ENCODE results near the gene VWA3A. TPM values are rescaled to one million over a fixed set of nuclear protein-coding genes. Genes with fewer than 3 reads are reported as not detected.

VWA3A gene
- total RNA-seq, 4 donors from 2014 or later: 0.21 to 1.2 (median 0.26) TPM; not detected in 1

DNA sequence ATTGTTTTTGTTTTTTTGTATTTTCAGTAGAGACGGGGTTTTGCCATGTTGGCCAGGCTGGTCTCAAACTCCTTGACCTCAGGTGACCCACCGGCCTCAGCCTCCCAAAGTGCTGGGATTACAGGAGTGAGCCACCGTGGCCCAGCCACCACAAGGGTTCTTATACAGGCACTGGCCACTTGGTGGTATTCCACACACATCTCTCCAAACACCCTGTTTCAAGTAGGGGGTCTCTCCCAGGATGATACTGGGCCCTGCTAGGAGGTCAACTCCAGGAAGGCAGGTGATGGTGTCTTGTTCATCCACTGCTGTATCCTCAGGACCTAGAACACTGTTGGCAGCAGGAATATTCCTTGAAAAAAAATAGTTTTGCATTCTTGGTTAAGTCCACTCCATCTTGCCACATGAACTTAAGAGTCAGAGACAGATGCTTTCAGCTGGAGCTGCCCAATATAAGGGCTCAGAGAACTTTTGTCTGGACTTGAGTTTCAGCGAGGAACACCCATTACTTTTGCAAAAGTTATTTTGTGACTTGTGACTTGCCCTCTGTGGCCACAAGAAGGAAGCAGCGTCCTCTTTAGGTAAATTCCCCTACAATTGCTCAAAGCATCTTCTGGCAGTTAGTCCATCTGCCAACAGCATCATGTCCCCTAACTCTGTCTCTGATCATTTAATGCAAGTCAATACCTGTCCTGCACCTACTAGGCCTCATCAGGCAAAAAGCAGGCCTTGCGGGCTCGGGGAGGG is 106.4 kb downstream of the VWA3A start:
- 54% methylated on average over 7 of the region's 7 CpGs for WGBS
- no peaks in the 10 kb centered on the region for H3K9me3 ChIP-seq
- no peak overlapping the region for H3K4me3 ChIP-seq
- peaks cover 41% of the 10 kb centered on the region for H3K4me1 ChIP-seq
- DNase-seq (ENCODE audit: low spot score in 2 of 2): no peak
- H3K36me3 ChIP-seq: no peaks in the 10 kb centered on the region
- no peak for TF ChIP-seq EP300 (IDR thresholded peaks at IDR 0.05)
- H3K27me3 ChIP-seq: no peaks in the 10 kb centered on the region
- peak overlapping the region; percentile 84 for H3K27ac ChIP-seq

DNA sequence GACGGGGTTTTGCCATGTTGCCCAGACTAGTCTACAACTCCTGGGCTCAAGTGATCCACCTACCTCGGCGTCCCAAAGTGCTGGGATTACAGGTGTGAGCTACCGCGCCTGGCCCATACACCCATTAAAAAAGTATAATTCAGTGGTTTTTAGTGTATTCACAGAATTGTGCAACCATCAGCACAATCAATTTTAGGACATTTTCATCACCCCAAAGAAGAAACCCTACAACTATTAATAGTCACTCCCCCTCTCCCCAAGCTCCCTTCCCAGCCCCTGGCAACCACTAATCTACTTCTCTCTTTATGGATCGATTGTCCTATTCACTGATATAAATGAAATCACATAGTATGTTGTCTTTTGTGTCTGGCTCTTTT is 109.9 kb downstream of the VWA3A start:
- Histone ChIP-seq H3K4me1 (peaks cover 40% of the 10 kb centered on the region), H3K36me3 (no peaks in the 10 kb centered on the region), H3K27ac (no peak overlapping the region), H3K9me3 (no peaks in the 10 kb centered on the region), H3K27me3 (no peaks in the 10 kb centered on the region), H3K4me3 (no peak overlapping the region)
- TF ChIP-seq POLR2A (IDR thresholded peaks at IDR 0.05): no peak
- no peak for TF ChIP-seq POLR2AphosphoS5 (IDR thresholded peaks at IDR 0.05)
- TF ChIP-seq, protein P1, sequence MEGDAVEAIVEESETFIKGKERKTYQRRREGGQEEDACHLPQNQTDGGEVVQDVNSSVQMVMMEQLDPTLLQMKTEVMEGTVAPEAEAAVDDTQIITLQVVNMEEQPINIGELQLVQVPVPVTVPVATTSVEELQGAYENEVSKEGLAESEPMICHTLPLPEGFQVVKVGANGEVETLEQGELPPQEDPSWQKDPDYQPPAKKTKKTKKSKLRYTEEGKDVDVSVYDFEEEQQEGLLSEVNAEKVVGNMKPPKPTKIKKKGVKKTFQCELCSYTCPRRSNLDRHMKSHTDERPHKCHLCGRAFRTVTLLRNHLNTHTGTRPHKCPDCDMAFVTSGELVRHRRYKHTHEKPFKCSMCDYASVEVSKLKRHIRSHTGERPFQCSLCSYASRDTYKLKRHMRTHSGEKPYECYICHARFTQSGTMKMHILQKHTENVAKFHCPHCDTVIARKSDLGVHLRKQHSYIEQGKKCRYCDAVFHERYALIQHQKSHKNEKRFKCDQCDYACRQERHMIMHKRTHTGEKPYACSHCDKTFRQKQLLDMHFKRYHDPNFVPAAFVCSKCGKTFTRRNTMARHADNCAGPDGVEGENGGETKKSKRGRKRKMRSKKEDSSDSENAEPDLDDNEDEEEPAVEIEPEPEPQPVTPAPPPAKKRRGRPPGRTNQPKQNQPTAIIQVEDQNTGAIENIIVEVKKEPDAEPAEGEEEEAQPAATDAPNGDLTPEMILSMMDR (IDR thresholded peaks at IDR 0.05): no peak
- TF ChIP-seq EP300 (IDR thresholded peaks at IDR 0.05): no peak
- 84% methylated on average over 6 of the region's 6 CpGs for WGBS
- DNase-seq (ENCODE audit: low spot score in 2 of 2): no peak

DNA sequence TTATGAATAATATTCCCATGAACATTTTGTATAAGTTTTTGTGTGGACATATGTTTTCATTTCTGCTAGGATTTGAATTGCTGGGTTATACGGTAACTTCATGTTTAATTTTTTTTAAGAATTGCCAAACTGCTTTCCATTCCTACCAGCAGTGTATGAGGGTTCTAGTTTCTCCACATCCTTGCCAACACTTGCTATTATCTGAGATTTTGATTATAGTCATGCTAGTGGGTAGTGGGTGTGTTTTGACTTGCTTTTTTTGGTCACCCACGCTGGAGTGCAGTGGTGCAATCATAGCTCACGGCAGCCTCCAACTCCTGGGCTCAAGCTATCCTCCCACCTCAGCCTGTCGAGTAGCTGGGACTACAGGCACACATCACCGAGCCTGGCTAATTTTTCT is 110.8 kb downstream of the VWA3A start:
- no peak overlapping the region for H3K4me3 ChIP-seq
- no peak for TF ChIP-seq EP300 (IDR thresholded peaks at IDR 0.05)
- TF ChIP-seq POLR2AphosphoS5 (IDR thresholded peaks at IDR 0.05): no peak
- TF ChIP-seq, protein P1 (IDR thresholded peaks at IDR 0.05): no peak
- TF ChIP-seq POLR2A (IDR thresholded peaks at IDR 0.05): no peak
- H3K4me1 ChIP-seq: peaks cover 49% of the 10 kb centered on the region
- H3K27ac ChIP-seq: no peak overlapping the region
- no peaks in the 10 kb centered on the region for H3K36me3 ChIP-seq
- no peaks in the 10 kb centered on the region for H3K9me3 ChIP-seq
- H3K27me3 ChIP-seq: no peaks in the 10 kb centered on the region
- 86% methylated on average over 5 of the region's 5 CpGs for WGBS
- no peak for DNase-seq (ENCODE audit: low spot score in 2 of 2)

DNA sequence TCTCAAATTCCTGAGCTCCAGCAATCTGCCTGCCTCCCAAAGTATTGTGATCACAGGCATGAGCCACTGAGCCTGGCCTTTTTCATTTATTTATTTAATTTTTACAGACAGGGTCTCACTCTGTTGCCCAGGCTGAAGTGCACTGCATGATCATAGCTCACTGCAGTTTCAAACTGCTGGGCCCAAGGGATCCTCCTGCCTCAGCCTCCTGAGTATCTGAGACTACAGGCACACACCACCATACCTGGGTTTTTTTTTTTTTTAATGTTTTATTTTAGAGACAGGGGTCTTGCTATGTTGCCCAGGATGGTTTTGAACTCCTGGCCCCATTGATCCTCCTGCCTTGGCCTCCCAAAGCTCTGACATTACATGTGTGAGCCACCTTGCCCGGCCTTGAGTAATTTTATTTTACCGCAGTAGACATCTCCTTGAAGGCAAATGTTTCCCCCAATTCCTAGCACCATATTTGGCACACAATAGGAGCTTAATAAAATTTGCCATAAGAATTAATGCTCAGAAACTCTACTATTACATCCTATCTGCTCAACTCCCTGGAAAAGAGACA is 111.8 kb downstream of the VWA3A start:
- H3K36me3 ChIP-seq: no peaks in the 10 kb centered on the region
- DNase-seq (ENCODE audit: low spot score in 2 of 2): no peak
- no peaks in the 10 kb centered on the region for H3K9me3 ChIP-seq
- no peak for TF ChIP-seq EP300 (IDR thresholded peaks at IDR 0.05)
- no peak overlapping the region for H3K4me3 ChIP-seq
- no peaks in the 10 kb centered on the region for H3K27me3 ChIP-seq
- H3K4me1 ChIP-seq: peaks cover 49% of the 10 kb centered on the region
- H3K27ac ChIP-seq: peak overlapping the region; percentile 99
- WGBS: 95% methylated on average over 2 of the region's 2 CpGs

DNA sequence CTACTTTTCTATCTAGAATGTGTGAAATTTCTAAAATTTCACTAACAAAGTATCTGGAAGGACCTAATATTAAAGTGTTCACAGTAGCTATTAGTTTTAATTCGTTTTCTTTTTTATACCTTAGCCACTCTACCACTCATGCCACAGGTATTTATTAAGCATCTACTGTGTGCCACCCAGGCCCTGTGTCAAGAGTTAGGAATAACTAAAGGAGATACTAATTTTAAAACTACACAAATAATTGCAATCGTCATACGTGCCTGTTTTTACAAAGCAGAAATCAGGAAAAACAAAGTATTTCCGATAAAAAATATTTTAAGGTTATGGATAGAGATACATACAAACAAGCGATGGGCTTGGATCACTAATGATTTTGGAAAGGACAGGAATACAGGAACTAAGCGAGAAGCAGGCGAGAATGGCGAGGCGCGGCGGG is 113.3 kb downstream of the VWA3A start:
- WGBS: 3% methylated on average over 11 of the region's 11 CpGs
- no peak for DNase-seq (ENCODE audit: low spot score in 2 of 2)
- H3K4me3 ChIP-seq: peak overlapping the region; percentile 100
- no peaks in the 10 kb centered on the region for H3K9me3 ChIP-seq
- TF ChIP-seq EP300 (IDR thresholded peaks at IDR 0.05) (no peak), POLR2AphosphoS5 (IDR thresholded peaks at IDR 0.05) (no peak), POLR2A (IDR thresholded peaks at IDR 0.05) (no peak)
- TF ChIP-seq, protein P1 (IDR thresholded peaks at IDR 0.05): no peak
- H3K4me1 ChIP-seq: peaks cover 52% of the 10 kb centered on the region
- peak overlapping the region; percentile 99 for H3K27ac ChIP-seq
- no peaks in the 10 kb centered on the region for H3K27me3 ChIP-seq
- H3K36me3 ChIP-seq: no peaks in the 10 kb centered on the region

DNA sequence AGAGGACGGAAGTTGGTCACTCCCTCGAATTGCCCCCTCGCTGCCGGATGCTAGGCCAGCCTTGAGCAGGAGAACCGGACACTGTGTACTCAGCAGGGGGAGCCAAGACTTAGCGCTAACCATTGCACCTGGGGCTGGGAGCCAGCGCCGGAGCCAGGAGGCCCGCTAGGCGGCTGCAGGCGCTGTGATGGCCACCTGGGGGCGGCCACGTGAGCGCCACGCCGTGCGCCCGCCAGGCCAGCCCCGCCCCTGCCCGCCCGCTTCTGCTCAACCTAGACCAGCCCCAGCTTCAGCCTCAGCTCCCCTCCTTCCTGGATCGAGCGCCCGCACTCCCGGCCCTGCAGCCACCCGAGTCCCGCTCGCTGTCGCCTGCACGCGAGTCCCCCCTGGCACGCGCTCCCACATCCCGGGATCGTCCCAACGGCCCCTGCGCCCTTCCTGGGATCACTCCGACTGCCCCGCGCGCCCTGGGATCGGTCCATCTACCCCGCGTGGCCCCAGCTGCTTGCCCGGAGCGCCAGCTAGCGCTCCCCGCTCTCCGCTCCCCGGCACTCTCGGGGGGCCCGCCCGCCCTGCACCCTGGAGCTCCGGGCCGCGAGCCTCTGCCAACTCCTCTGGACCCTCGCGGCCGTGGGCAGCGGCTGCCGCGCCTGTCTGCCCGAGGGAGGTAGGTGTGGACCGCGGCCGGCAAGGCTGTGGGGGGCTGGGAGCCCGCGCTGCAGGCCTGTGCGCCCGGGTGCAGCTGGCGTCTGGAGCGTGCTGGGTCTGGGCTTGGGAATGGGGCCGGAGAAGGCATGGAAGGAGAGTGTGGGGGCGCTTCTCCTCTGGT is 113.9 kb downstream of the VWA3A start, which contains the start of gene EEF2K:
TSS of gene EEF2K (plus strand) at position 266 of the 829 bp plus-strand sequence. CDS start 19,452 bp downstream, outside the sequence.
- no peaks in the 10 kb centered on the region for H3K36me3 ChIP-seq
- no peaks in the 10 kb centered on the region for H3K9me3 ChIP-seq
- H3K4me1 ChIP-seq: peaks cover 58% of the 10 kb centered on the region
- H3K27ac ChIP-seq: peak within 1 kb of the TSS; percentile 99
- peak within 1 kb of the TSS; percentile 100 for H3K4me3 ChIP-seq
- peak in 2 of 3 donors; percentile 56 to 93 for TF ChIP-seq POLR2AphosphoS5 (IDR thresholded peaks at IDR 0.05)
- TF ChIP-seq, protein P1 (IDR thresholded peaks at IDR 0.05): peak; percentile 68 to 89
- no peak for TF ChIP-seq POLR2A (IDR thresholded peaks at IDR 0.05)
- no peaks in the 10 kb centered on the region for H3K27me3 ChIP-seq
- WGBS: 0% methylated on average over 32 of the region's 74 CpGs
- DNase-seq (ENCODE audit: low spot score in 2 of 2): peak; percentile 95 to 96

All from suprapubic skin (tissue), 4 donors.